Anterior cingulate cortex (tissue), 58 donors: ENCODE data around the gene PINK1.

Experiments used
- DNase-seq, 58 donors: peaks; one replicate each; lab custom pipeline; 2025; lab: John Stamatoyannopoulos, UW

The PINK1 gene

DNA sequence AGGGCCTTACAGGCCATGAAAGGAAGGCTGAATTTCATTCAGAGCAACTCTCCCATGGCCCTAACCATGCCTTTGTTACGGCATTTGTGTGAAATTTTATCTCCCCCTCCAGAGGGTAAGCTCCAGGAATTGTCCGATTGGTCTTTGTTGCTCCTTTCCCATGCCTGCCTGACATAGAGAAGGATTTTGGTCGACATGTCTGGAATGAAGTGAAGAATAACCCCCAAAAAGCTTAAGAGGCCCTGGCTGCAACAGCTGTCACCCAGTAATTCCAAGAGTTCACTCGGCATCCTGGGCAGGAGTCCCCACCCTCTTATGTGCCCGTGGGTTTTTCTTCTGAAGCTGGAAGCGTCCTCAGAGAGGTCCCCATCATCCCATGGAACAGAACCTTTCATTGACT is 23.7 kb upstream of the PINK1 start:
- no peak for DNase-seq

DNA sequence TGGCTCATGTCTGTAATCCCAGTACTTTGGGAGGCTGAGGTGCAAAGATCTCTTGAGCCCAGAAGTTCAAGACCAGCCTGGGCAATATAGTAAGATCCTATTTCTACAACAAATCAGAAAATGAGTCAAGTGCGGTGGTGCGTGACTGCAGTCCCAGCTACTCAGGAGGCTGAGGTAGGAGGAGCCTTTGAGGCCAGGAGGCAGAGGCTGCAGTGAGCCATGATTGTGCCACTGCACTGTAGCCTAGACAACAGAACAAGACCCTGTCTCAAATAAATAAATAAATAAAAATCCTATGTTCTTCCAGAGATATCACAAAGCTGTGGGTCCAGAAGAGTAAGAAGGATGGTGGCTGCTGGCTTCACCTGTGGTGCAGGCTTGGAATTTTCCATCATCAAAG is 22.3 kb upstream of the PINK1 start:
- no peak for DNase-seq

DNA sequence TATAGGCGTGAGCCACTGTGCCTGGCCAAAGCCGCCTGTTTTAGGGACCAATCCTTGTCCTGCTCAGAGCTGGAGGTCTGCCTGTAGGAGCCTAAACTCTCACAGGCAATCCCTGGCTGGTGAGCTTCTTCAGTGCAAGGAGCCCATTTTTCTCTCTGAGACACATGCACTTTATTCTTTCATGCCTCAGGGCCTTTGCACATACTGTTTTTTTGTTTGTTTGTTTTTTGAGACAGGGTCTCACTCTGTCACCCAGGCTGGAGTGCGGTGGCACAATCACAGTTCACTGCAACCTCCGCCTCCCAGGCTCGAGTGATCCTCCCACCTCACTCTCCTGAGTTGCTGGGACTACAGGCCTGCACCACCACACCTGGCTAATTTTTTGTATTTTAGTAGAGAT is 21.6 kb upstream of the PINK1 start:
- DNase-seq = no peak

DNA sequence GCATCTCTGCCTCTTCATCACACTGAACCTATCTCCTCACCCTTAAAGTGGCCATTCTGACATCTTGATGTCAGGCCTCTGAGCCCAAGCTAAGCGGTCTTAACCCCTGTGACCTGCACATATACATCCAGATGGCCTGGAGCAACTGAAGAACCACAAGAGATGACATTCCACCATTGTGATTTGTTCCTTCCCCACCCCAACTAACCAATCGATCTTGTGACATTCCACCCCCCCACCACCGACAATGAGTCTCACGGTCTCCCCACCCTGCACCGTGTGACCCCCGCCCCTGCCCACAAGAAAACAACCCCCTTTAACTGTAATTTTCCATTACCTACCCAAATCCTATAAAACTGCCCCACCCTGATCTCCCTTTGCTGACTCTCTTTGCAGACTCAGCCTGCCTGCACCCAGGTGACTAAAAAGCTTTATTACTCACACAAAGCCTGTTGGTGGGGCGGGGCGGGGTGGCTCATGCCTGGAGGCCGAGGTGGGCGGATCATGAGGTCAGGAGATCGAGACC is 21.0 kb upstream of the PINK1 start:
- no peak for DNase-seq

DNA sequence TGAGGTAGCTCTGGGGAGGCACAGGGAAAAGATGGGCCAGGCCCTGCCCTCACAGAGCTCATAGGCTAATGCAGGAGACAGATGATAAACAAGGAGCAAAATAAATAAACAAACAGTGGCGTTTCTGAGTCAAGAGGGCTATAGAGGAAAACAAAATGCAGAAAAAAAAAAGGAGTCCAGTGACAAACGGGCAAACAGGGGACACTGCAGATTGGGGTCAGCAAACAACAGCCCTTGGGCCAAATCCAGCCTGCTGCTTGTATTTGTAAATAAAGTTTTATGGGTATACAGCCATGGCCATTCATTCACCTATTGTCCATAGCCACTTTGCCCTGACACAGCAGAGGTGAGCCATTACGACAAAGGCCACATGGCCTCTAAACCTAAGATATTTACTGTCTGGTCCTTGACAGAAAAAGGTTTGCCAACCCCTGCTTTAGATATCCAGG is 19.1 kb upstream of the PINK1 start:
- no peak for DNase-seq

DNA sequence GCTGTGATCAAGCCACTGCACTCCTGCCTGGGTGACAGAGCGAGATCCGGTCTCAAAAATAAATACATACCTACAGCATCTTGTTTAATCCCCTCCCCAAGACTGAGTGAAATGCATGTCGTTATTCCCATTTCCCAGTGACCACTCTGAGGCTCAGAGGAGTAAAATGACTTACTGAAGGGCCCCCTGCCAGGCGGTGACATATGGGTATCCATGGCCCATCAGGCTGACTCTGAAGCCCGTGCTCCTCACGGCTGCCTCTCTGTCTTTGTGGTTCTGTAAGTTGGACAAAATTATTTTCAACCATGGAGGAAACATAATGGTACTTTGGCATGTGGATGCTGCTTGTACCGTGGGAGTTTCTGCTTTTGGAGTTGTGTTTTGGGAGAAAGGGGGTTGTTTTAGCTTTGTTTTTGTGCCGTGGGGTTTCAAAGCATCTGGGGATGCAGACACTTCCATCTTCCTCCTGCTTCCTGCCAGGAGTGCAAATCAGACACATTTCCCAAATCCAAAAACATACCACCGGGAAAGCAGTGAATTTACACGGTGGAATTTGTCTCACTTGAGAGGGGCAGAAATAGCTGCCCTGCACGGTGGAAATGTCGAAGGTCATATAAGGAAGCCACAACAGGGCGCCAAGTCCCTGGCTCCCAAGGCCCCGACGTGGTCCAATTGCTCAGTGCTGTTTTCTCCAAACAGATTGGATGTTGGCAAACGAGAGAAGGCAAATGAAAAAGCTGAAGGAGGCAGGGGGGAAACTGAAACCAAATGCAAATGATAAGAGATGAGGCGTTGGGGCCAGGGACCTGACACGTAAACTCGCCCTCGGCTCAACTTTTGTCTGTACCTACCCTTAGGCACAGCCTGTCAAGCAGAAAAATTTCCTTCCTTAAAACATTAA is 17.1 kb upstream of the PINK1 start:
- peak in 2 of 58 donors; percentile 16 to 19 for DNase-seq

DNA sequence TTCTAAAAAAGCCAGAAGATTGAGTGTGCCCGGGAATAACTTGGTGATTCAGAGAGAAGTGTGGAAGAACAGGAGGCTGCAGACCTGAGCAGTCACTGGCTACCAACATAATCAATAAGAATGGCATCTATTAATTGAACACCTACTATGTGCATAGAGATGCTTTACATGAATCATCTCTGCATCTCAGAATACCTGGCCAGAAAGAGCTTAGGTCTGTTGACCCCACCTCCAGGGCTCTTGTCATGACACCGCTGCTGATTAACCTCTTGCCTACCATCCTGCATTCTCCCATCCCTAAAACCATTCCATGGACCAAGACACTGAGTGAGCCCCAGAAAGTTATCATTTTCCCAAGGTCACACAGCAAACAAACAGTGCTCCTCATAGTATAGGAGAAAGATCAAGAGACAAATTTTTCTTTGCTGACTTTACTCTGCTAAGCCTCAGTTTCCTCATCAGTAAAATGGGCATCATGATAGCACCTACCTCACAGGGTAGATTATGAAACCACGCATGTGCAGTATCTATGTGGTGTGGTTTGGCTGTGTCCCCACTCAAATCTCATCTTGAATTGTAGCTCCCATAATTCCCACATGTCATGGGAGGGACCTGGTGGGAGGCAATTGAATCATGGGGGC is 16.3 kb upstream of the PINK1 start:
- DNase-seq = no peak

DNA sequence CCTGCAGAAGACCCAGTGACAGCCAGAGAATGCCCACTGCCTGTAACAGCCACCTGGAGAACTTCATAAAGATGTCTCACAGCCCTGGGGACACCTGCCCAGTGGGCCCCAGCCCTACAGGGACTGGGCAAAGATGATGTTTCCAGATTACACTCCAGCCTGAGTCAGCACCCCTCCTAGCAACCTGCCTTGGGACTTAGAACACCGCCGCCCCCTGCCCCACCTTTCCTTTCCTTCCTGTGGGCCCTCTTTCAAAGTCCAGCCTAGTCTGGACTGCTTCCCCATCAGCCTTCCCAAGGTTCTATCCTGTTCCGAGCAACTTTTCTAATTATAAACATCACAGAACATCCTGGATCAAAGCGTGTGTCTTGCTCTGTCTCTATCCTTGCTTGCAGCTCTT is 14.7 kb upstream of the PINK1 start:
- no peak for DNase-seq

DNA sequence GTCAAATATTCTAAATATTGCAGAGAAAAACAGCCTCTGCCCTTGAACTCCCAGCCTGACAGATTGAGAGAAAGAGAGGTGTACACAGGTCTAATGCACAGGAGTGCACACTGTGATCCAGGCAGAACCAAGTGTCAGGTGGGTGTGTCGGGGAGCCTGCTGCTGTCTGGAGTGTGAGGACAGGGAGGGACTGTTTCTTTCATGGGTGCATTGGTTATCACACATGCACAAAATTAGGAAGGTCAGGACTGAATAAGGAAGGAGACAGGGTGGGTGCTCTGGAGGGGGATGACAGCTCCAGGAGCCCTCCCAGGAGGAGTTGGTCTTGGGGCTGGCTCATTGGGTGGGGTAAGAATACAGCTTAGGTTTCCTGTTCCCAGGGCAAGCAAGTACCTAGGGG is 13.3 kb upstream of the PINK1 start:
- no peak for DNase-seq

DNA sequence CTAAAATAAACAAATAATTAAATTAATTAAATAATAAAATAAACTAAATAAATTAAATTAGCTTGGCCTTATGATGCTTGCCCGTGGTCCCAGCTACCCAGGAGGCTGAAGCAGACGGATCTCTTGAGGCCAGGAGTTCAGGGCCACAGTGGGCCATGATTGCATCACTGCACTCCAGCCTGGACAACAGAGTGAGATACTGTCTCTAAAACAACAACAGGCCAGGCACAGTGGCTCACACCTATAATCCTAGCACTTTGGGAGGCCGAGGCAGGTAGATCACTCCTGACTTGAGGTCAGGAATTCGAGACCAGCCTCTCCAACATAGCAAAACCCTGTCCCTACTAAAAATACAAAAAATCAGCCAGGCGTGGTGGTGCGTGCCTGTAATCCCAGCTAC is 12.2 kb upstream of the PINK1 start:
- no peak for DNase-seq

DNA sequence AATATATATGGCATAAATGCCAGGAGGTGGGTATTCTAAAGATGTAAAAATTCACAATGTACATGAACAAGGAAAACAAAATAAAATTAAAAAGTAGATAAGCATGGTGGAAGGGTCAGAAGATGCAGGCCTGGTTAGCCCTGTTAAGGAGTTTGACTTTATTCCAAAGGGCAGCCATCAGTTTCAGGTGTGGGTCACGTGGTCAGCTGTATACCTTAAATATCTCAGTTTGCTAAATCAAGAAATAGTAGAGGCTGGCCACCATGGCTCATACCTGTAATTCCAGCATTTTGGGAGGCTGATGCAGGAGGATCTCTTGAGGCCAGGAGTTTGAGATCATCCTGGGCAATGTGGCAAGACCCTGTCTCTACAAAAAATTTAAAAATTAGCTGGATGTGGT is 8.5 kb upstream of the PINK1 start:
- no peak for DNase-seq

DNA sequence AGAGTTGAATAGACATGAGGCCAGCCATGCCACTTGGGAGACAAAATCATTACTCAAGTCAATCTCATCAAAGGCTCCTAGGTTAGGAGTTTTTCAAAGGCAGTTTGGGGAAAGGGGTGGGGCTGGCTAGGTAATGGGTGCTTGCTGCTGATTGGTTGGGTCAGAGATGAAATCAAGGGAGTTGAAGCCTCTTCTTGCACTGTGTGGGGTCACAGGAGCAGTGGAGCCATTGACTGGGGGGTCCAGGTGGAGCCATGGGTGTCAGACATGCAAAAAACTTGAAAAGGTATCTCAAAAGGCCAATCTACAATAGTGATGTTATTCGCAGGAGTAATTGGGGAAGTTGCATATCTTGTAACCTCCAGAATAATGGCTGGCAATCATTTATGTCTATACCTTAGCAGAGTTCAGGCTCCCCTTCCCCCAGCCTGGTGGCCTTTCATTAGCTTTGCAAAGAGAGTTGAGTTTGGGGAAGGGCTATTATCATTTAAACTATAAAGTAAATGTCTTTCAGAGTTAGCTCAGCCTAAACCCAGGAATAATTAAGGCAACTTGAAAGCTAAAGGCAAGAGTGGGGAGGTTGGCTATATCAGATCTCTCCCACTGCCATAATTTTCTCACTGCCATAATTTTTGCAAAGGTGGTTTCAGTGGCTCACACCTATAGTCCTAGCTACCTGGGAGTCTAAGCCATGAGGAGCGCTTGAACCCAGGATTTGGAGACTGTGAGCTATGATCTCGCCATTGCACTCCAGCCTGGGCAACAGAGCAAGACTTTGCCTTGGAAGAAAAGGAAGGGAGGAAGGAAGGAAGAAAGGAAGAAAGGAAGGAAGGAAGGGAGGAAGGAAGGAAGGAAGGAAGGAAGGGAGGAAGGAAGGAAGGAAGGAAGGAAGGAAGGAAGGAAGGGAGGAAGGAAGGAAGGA is 7.8 kb upstream of the PINK1 start:
- DNase-seq = no peak

DNA sequence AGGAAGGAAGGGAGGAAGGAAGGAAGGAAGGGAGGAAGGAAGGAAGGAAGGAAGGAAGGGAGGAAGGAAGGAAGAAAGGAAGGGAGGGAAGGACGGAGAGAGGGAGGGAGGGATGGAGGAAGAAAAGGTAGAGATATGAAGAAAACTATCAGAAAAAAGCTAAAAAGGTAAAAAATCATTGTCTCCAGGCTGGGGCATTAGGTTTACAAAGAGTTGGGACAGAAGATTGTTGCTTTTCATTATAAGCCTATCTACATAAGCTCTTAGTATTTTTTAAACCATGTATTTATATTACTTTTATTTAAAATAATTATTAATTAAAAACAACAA is 7.2 kb upstream of the PINK1 start:
- no peak for DNase-seq

DNA sequence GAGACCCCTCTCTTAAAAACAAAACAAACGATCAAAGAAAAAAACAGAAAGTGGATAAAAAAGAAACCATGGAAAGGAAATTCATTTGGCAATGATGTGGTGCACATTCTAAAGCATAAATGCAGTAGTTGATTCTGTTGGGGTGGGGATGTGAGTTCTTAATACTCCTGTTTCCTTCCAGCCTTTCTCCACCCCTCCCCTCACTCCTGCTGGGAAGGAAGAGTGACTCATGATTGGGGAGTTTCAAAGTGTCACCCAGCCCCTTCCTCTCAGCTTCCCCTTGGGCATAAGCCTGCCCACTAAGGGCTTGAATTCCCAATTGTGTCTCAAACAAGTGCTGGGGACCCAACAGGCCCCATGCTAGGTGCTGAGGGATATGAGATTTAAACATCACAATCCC is 6.7 kb upstream of the PINK1 start:
- DNase-seq = no peak

DNA sequence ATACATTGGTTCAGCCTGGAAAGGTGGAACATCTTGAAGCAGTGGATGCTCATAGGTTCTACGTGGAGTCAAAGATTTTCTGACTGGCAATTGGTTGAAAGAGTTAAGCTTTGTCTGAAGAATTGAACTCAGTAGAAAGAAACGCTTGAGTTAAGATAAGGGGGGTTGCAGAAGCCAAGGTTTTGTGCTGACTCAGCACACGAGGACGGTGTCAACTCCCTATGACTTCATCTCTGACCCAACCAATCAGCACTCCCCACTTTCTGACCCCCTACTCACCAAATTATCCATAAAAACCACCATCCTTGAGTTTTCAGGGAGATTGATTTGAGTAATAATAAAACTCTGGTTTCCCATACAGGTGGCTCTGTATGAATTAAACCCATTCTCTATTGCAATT is 2.5 kb upstream of the PINK1 start:
- DNase-seq = no peak

DNA sequence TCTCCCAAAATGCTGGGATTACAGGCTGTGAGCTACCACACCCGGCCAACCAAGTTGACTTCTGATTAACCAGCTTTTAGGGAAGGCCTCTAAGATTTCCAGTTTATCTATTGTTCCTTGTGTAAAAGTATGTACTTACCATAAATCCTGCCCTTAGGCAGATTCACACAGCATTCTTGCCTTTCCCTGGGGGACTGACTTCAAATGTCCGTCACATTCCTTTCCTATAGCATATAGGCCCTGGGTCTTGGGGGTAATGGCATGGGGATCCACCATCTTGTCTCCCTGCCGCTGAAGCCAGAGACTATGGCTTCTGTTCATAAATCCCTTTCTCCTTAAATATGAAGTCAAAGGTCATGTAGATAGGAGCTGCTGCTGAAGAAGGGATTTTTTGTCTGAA is 872 bp upstream of the PINK1 start:
- DNase-seq = no peak

DNA sequence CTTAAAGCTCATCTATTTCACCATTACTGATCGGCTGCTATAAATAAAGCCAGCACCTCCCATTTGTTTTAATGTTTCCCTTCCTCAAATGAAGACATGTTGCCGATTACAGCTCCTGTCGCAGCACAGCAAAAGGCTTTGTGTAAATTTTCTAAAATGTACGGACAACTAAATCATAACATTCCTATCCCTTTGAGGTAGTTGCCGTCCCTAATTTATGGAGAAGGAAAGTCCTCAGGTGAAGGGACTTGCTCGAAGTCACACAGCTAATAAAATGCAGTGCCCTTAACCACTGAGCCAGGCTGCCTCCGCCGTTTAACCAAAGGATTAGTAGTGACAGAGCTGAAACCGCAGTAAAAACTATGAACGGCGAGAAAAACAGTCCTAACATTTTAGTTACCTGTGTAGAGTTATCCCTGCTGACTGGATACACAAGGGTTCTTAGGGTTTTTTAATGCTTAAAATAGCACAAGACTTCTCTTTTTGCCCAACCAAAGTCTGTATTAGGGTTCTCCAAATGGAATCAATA is 871 bp downstream of the PINK1 start:
- DNase-seq = peak in 1 of 58 donors; percentile 17

DNA sequence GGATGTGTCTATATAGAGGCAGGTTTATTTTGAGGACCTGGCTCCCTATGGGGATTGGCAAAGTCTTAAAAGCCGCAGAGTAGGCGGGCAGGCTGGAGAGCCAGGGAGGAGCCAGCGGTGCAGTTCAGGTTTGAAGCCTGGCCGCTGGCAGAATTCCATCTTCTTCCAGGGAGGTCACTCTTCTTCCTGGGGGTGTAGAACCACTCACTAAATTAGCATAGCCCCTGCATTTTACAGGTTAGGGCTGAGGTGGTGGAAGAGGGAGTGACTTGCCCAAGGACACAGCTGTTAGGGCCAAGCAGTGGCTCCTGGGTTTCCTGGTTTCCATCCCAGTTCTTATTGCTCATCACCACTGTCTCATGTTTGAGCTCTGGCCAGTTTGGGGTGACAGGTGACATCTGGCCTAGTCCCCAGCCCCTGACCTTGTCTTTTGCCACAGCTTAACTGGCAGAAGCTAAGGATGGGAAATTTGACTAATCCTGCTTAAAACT is 1.4 kb downstream of the PINK1 start:
- DNase-seq = peak in 11 of 58 donors; percentile 5 to 28 (median 17)

DNA sequence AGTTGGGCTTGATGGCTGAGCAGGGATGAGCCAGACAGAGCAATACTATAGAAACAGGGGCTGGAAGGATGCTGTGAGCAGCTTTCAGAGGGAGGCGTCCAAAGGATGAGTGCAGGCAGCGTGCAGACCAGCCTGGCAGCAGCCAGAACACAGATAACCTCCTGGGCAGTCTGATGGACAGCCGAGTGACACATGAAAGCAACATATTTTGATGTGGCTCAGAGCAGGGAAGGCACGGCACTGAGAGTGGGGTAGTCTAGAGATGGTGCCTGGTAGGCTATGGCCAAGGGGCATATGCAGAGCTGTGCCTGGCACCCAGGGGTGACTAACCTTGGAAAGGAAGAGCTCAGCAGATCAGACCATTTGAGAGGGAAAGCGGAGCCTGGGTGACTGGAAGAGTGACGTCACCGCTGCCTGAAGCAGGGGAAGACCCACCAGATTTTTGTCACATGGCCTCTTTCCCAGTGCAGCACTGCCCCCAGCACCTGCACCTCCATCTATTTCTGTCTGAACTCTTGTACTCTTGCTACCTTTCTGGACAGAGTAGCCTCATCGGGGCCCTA is 3.6 kb downstream of the PINK1 start:
- DNase-seq = no peak

DNA sequence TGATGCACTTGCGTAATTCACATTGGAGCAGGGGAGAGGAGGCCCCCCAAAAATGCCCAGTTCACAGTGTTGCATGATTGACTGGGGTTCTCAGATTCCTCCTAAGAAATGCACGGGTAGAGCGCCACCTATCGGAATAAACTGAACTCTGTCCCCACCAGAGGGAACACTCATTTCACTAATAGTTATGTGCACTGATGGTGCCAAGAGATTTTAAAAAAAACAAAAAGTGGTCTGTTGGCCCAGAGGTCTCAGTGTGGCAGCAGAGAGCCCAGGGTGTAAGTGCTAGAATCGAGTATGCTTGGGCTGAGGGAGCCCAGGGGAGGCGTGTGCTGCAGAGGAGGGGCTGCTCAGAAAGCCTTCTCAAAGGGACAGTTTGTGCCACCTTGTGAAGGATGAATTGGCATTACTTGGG is 6.9 kb downstream of the PINK1 start:
- peak in 19 of 58 donors; percentile 3 to 50 (median 17) for DNase-seq
